Activated T-helper 2 cell treated with anti-CD3 and anti-CD28 coated beads, Interferon-gamma antibody, Interleukin-2, Interleukin-4, amounts not matched to agents 10 μg/mL and 5 μg/mL and 100 μg/mL, durations not matched to agents 14 hours and 24 hours and 36 hours (primary cell): ENCODE measurements around the gene CYFIP1. TPM values are rescaled to one million over a fixed set of nuclear protein-coding genes. Genes with fewer than 3 reads are reported as not detected.

Experiments used
- DNase-seq: peaks from one replicate; pipeline ENCODE4 v3.0.0; 2021; ENCODE audit warnings: low spot score
- H3K27ac Mint-ChIP-seq: one replicate; pipeline ENCODE4 v1.8.0; 2021; ENCODE audit warnings: mixed read lengths
- H3K27me3 Mint-ChIP-seq: one replicate; pipeline ENCODE4 v1.8.0; 2021; ENCODE audit warnings: low read depth, mixed read lengths
- H3K36me3 Mint-ChIP-seq: one replicate; pipeline ENCODE4 v1.8.0; 2021; ENCODE audit warnings: low read depth, mixed read lengths
- H3K4me1 Mint-ChIP-seq: one replicate; pipeline ENCODE4 v1.8.0; 2021; ENCODE audit warnings: low read depth, mixed read lengths
- H3K4me3 Mint-ChIP-seq: one replicate; pipeline ENCODE4 v1.8.0; 2021; ENCODE audit warnings: low read depth, mild to moderate bottlenecking, moderate library complexity, mixed read lengths
- H3K9me3 Mint-ChIP-seq: one replicate; pipeline ENCODE4 v1.8.0; 2021; ENCODE audit warnings: mixed read lengths
- intact Hi-C: fragments of 100-400 bp; cut with micrococcal nuclease; formaldehyde crosslinking; loops from one replicate; pipeline ENCODE4 v1.15.1; 2023
- total RNA-seq: library from RNA; stranded (reverse); gene quantifications from 2 replicates; pipeline ENCODE4 v1.2.3, GENCODE V29; 2022

The CYFIP1 gene
- total RNA-seq, 1 donor from 2014 or later: 52.7 TPM

- no peaks in the 10 kb centered on the region for H3K36me3 Mint-ChIP-seq
- no peaks in the 10 kb centered on the region for H3K4me1 Mint-ChIP-seq
- no peak overlapping the region for H3K4me3 Mint-ChIP-seq
- H3K27ac Mint-ChIP-seq: no peak overlapping the region
- no peaks in the 10 kb centered on the region for H3K27me3 Mint-ChIP-seq
- H3K9me3 Mint-ChIP-seq: no peaks in the 10 kb centered on the region
- no peak for DNase-seq
- intact Hi-C loops: no loop called here
Measured at GRCh38 chr15:22916606-22917350, 63.4 kb downstream of the CYFIP1 start.

GRCh38 chr15:22915866-22916515, 64.2 kb downstream of the CYFIP1 start:
- Mint-ChIP-seq H3K27me3 (no peaks in the 10 kb centered on the region), H3K4me1 (no peaks in the 10 kb centered on the region), H3K36me3 (no peaks in the 10 kb centered on the region), H3K9me3 (no peaks in the 10 kb centered on the region), H3K4me3 (no peak overlapping the region), H3K27ac (no peak overlapping the region)
- intact Hi-C loops: no loop called here
- DNase-seq: no peak

GRCh38 chr15:22913646-22914380, 66.4 kb downstream of the CYFIP1 start:
- Mint-ChIP-seq H3K27me3 (no peaks in the 10 kb centered on the region), H3K9me3 (no peaks in the 10 kb centered on the region), H3K27ac (no peak overlapping the region), H3K4me3 (no peak overlapping the region), H3K4me1 (no peaks in the 10 kb centered on the region), H3K36me3 (peaks cover 2% of the 10 kb centered on the region)
- intact Hi-C loops: no loop called here
- DNase-seq: no peak

- Mint-ChIP-seq H3K9me3 (no peaks in the 10 kb centered on the region), H3K27ac (no peak overlapping the region), H3K4me1 (no peaks in the 10 kb centered on the region), H3K27me3 (no peaks in the 10 kb centered on the region), H3K4me3 (no peak overlapping the region), H3K36me3 (peaks cover 9% of the 10 kb centered on the region)
- DNase-seq: no peak
- intact Hi-C loops: no loop called here
Measured at GRCh38 chr15:22912256-22912655, 67.9 kb downstream of the CYFIP1 start.

GRCh38 chr15:22911306-22911705, 68.9 kb downstream of the CYFIP1 start:
- intact Hi-C loops: no loop called here
- Mint-ChIP-seq H3K27ac (no peak overlapping the region), H3K27me3 (no peaks in the 10 kb centered on the region), H3K4me3 (no peak overlapping the region), H3K36me3 (peaks cover 9% of the 10 kb centered on the region), H3K9me3 (no peaks in the 10 kb centered on the region), H3K4me1 (no peaks in the 10 kb centered on the region)
- DNase-seq: no peak

GRCh38 chr15:22908830-22909229, 71.3 kb downstream of the CYFIP1 start:
- H3K36me3 Mint-ChIP-seq: peaks cover 9% of the 10 kb centered on the region
- no peak overlapping the region for H3K27ac Mint-ChIP-seq
- H3K27me3 Mint-ChIP-seq: no peaks in the 10 kb centered on the region
- DNase-seq: no peak
- H3K9me3 Mint-ChIP-seq: no peaks in the 10 kb centered on the region
- no peak overlapping the region for H3K4me3 Mint-ChIP-seq
- intact Hi-C loops: no loop called here
- H3K4me1 Mint-ChIP-seq: no peaks in the 10 kb centered on the region

- H3K36me3 Mint-ChIP-seq: peaks cover 9% of the 10 kb centered on the region
- no peaks in the 10 kb centered on the region for H3K4me1 Mint-ChIP-seq
- no peak for DNase-seq
- intact Hi-C loops: no loop called here
- H3K27ac Mint-ChIP-seq: no peak overlapping the region
- H3K27me3 Mint-ChIP-seq: no peaks in the 10 kb centered on the region
- H3K9me3 Mint-ChIP-seq: no peaks in the 10 kb centered on the region
- no peak overlapping the region for H3K4me3 Mint-ChIP-seq
Measured at GRCh38 chr15:22907161-22907950, 72.8 kb downstream of the CYFIP1 start.

GRCh38 chr15:22904736-22905135, 75.4 kb downstream of the CYFIP1 start:
- Mint-ChIP-seq H3K4me3 (no peak overlapping the region), H3K27ac (no peak overlapping the region), H3K27me3 (no peaks in the 10 kb centered on the region), H3K36me3 (peaks cover 9% of the 10 kb centered on the region), H3K9me3 (no peaks in the 10 kb centered on the region), H3K4me1 (no peaks in the 10 kb centered on the region)
- intact Hi-C loops: no loop called here
- DNase-seq: no peak

GRCh38 chr15:22903961-22904534, 76.1 kb downstream of the CYFIP1 start:
- Mint-ChIP-seq H3K9me3 (no peaks in the 10 kb centered on the region), H3K27me3 (no peaks in the 10 kb centered on the region), H3K36me3 (peaks cover 9% of the 10 kb centered on the region), H3K4me3 (no peak overlapping the region), H3K27ac (no peak overlapping the region), H3K4me1 (peaks cover under 1% of the 10 kb centered on the region)
- DNase-seq: no peak
- intact Hi-C loops: no loop called here

- H3K9me3 Mint-ChIP-seq: no peaks in the 10 kb centered on the region
- H3K27ac Mint-ChIP-seq: no peak overlapping the region
- no peak for DNase-seq
- no peak overlapping the region for H3K4me3 Mint-ChIP-seq
- intact Hi-C loops: no loop called here
- no peaks in the 10 kb centered on the region for H3K27me3 Mint-ChIP-seq
- H3K36me3 Mint-ChIP-seq: peaks cover 5% of the 10 kb centered on the region
- H3K4me1 Mint-ChIP-seq: peaks cover 2% of the 10 kb centered on the region
Measured at GRCh38 chr15:22903427-22903826, 76.7 kb downstream of the CYFIP1 start.

- Mint-ChIP-seq H3K4me3 (no peak overlapping the region), H3K4me1 (peaks cover 2% of the 10 kb centered on the region), H3K36me3 (peaks cover 2% of the 10 kb centered on the region), H3K27me3 (no peaks in the 10 kb centered on the region), H3K27ac (no peak overlapping the region), H3K9me3 (no peaks in the 10 kb centered on the region)
- intact Hi-C loops: no loop called here
- DNase-seq: no peak
Measured at GRCh38 chr15:22902981-22903380, 77.2 kb downstream of the CYFIP1 start.

GRCh38 chr15:22902578-22902977, 77.6 kb downstream of the CYFIP1 start:
- Mint-ChIP-seq H3K9me3 (no peaks in the 10 kb centered on the region), H3K27ac (no peak overlapping the region), H3K36me3 (no peaks in the 10 kb centered on the region), H3K4me1 (peaks cover 2% of the 10 kb centered on the region), H3K4me3 (no peak overlapping the region), H3K27me3 (no peaks in the 10 kb centered on the region)
- no peak for DNase-seq
- intact Hi-C loops: no loop called here
